ENCODE results near the gene LPAR1. TPM values are rescaled to one million over a fixed set of nuclear protein-coding genes. Genes with fewer than 3 reads are reported as not detected.
"Not testable (repeated sequence)": the region's sequence is repeated elsewhere in the genome, so short reads cannot be mapped to it uniquely, and the experiment has no call there.

Gene LPAR1
- total RNA-seq, 1 donor from 2014 or later = 23.2 TPM

GRCh38 chr9:110828264-110828663 lies 210.0 kb downstream of the LPAR1 start:
- no peaks in the 10 kb centered on the region for H3K27me3 ChIP-seq (ENCODE audit: low read depth)
- TF ChIP-seq CTCF (IDR thresholded peaks at IDR 0.05) = no peak
- no peaks in the 10 kb centered on the region for H3K36me3 ChIP-seq
- intact Hi-C loops (cut with DNase I) = no loop called here
- H3K9me3 ChIP-seq = no peaks in the 10 kb centered on the region
- peak in 1 of 2 donors; percentile 23 for ATAC-seq
- H3K27ac ChIP-seq = no peak overlapping the region
- H3K4me1 ChIP-seq = no peaks in the 10 kb centered on the region
- DNase-seq = no peak
- H3K4me3 ChIP-seq = no peak overlapping the region

GRCh38 chr9:110826400-110826799 lies 211.9 kb downstream of the LPAR1 start:
- not testable (repeated sequence) for DNase-seq

GRCh38 chr9:110825950-110826349 lies 212.3 kb downstream of the LPAR1 start:
- DNase-seq (no peak), ATAC-seq (no peak)
- no peak for TF ChIP-seq CTCF (IDR thresholded peaks at IDR 0.05)
- Histone ChIP-seq H3K9me3 (no peaks in the 10 kb centered on the region), H3K36me3 (no peaks in the 10 kb centered on the region), H3K27ac (no peak overlapping the region), H3K4me1 (no peaks in the 10 kb centered on the region), H3K27me3 (ENCODE audit: low read depth) (no peaks in the 10 kb centered on the region), H3K4me3 (no peak overlapping the region)
- intact Hi-C loops (cut with DNase I) = no loop called here

More at GRCh38 chr9:110826400-110826799, 211.9 kb downstream of the LPAR1 start:
- H3K4me1 ChIP-seq; H3K9me3 ChIP-seq; intact Hi-C loops (cut with DNase I); H3K4me3 ChIP-seq; H3K27ac ChIP-seq; H3K36me3 ChIP-seq; H3K27me3 ChIP-seq (ENCODE audit: low read depth); ATAC-seq: not testable (repeated sequence)

GRCh38 chr9:110825129-110825528 lies 213.1 kb downstream of the LPAR1 start:
- H3K27me3 ChIP-seq (ENCODE audit: low read depth); H3K27ac ChIP-seq; H3K9me3 ChIP-seq; ATAC-seq; DNase-seq; H3K4me1 ChIP-seq; H3K4me3 ChIP-seq; H3K36me3 ChIP-seq; intact Hi-C loops (cut with DNase I): not testable (repeated sequence)

All from lower lobe of right lung (tissue), 2 donors.